Measurements from ENCODE around the gene SLC25A21.

DNA sequence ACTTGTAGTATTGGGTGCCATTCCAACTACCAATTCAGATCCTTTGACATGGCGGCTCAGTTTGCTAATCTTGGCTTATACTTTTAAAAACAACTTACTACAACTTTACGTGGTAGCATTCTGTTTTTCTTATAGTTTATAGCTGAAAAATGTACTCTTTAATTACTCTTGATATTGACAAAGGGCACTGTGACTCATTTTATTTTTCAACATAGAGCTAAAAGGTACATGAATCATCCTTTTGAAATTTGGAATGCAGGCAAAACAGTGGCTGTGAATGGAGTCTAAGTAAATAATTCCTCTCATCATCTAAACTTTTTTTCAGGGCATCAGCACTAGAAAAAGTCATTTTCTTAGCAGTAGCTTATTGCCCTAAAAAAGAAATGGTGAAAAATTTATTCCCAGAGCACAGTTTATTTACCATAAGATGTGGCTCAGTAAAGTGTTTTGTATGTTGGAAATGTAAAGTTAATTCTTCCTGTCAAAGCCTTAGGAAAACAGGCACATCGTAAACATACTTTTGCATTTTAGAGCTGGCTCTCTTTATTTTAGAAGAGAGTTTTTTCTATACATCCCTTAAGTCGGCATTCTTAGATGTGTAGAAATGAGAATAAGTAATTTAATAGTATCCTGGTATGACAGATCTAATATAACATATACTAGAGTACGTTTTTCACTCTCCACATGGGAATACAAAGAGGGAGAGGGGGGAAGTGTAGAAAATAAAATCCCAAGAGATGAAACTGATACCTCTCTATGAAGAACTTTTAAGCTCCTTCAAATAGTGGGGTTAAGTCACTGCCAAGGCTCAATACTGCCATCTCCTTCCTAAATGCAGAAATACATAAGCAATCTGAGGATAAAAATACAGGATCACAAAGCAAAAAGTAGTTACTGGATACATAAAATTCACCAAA, 55.2 kb downstream of the SLC25A21 start:
- TF ChIP-seq, protein P1, sequence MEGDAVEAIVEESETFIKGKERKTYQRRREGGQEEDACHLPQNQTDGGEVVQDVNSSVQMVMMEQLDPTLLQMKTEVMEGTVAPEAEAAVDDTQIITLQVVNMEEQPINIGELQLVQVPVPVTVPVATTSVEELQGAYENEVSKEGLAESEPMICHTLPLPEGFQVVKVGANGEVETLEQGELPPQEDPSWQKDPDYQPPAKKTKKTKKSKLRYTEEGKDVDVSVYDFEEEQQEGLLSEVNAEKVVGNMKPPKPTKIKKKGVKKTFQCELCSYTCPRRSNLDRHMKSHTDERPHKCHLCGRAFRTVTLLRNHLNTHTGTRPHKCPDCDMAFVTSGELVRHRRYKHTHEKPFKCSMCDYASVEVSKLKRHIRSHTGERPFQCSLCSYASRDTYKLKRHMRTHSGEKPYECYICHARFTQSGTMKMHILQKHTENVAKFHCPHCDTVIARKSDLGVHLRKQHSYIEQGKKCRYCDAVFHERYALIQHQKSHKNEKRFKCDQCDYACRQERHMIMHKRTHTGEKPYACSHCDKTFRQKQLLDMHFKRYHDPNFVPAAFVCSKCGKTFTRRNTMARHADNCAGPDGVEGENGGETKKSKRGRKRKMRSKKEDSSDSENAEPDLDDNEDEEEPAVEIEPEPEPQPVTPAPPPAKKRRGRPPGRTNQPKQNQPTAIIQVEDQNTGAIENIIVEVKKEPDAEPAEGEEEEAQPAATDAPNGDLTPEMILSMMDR (IDR thresholded peaks at IDR 0.05): no peak
- TF ChIP-seq EZH2 (IDR thresholded peaks at IDR 0.05): no peak
